BJ (cell line): ENCODE results near the gene EXOC7. TPM values are rescaled to one million over a fixed set of nuclear protein-coding genes. Genes with fewer than 3 reads are reported as not detected.

ENCODE experiments used
- CTCF ChIA-PET: fragments of 350-600 bp; formaldehyde crosslinking; extraction: SDS; loops from one replicate; lab custom pipeline; 2021; ENCODE audit warnings: antibody characterized with exemption, inconsistent platforms; lab: Yijun Ruan, JAX
- POLR2A ChIA-PET: fragments of 300-600 bp; sonication (Branson Sonifier 250); formaldehyde crosslinking; extraction: SDS; loops from one replicate; lab custom pipeline; 2021; ENCODE audit warnings: antibody characterized with exemption; lab: Charles Lee
- DNase-seq: peaks from one replicate; pipeline ENCODE4 v3.0.0-alpha.2; 2011; ENCODE audit warnings: low read depth
- H3K27me3 ChIP-seq: 2 replicates; pipeline ENCODE4 v1.6.0; 2011; ENCODE audit warnings: low read length; ENCODE audit not compliant: control insufficient read depth, insufficient read depth
- H3K36me3 ChIP-seq: 2 replicates; pipeline ENCODE4 v1.5.1; 2011; ENCODE audit warnings: low read length; ENCODE audit not compliant: control insufficient read depth, insufficient read depth
- H3K4me3 ChIP-seq: 2 replicates; pipeline ENCODE4 v1.5.1; 2011; ENCODE audit warnings: low read depth, mild to moderate bottlenecking, control low read depth, low read length
- CTCF ChIP-seq: IDR thresholded peaks from 2 replicates; pipeline ENCODE4 v1.5.1; 2011; ENCODE audit warnings: low read depth, mild to moderate bottlenecking, control low read depth, inconsistent platforms, low read length, moderate library complexity; ENCODE audit not compliant: insufficient read depth
- polyA plus RNA-seq: library from polyadenylated mRNA; depleted of rRNA; stranded (reverse); fragments of >200 nt; gene quantifications from 2 replicates; pipeline ENCODE4 v1.2.3, GENCODE V29; 2011

EXOC7 gene
- polyA plus RNA-seq, 1 experiment = 122 TPM

GRCh38 chr17:76123749-76124581 lies 20.4 kb upstream of the EXOC7 start:
- DNase-seq = no peak
- Histone ChIP-seq H3K36me3 (no peaks in the 10 kb centered on the region), H3K4me3 (no peak overlapping the region), H3K27me3 (no peaks in the 10 kb centered on the region)
- ChIA-PET CTCF (interaction anchor here (0.6 to 13.3 kb wide), 8 partner anchors 20 to 174 kb away, joined by 3 to 247 read pairs (median 4); partner anchors contain the start of gene EXOC7), POLR2A (no interaction called here)
- no peak for TF ChIP-seq CTCF

GRCh38 chr17:76123191-76123499 lies 19.6 kb upstream of the EXOC7 start:
- CTCF ChIA-PET = interaction anchor here (0.6 to 13.3 kb wide), 10 partner anchors 19 to 177 kb away, joined by 3 to 247 read pairs (median 4); partner anchors contain the start of gene EXOC7
- H3K27me3 ChIP-seq = no peaks in the 10 kb centered on the region
- H3K4me3 ChIP-seq = no peak overlapping the region
- no peak for TF ChIP-seq CTCF
- no peak for DNase-seq
- no peaks in the 10 kb centered on the region for H3K36me3 ChIP-seq
- POLR2A ChIA-PET = no interaction called here

DNA sequence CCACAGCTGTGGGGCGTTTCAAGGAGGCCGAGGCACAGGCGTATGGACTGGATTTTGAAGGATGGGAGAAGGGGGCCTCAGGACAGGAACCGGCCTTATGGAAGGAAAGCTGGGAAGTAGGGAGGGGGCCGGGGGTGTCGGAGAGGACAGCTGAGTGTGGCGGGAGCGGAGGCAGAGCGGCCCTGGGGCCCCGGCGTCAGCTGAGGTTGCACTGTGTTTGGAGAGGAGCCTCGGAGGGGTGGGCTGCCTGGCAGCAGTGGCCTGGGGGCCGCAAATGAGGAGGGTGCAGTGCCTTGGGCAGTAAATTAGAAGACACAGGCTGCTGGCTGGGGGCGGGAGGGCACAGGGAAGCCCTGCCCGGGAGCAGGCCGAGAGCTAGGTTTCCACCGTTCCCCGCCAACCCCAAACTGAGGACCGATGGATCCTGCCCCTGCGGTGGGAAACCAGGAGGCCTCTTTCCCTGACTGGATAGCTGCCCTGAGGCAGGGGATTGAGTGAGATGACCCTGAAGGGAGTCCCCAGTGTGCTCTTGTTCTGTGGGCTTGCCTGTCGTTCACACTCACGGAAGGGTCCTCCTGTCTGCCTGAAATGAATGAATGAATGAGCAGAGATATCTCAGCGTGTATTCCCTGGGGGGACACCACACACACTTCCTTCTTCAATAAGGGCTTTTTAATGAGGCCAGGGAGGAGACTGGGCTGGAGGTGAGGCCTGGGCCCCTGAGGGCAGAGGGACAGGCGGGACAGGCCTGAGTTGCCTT lies 19.0 kb upstream of the EXOC7 start:
- H3K27me3 ChIP-seq = no peaks in the 10 kb centered on the region
- TF ChIP-seq CTCF = no peak
- DNase-seq = no peak
- H3K4me3 ChIP-seq = no peak overlapping the region
- ChIA-PET POLR2A (no interaction called here), CTCF (interaction anchor here (0.7 to 13.3 kb wide), 12 partner anchors 17 to 178 kb away, joined by 3 to 247 read pairs (median 6); partner anchors contain the start of genes EXOC7 and FOXJ1)
- no peaks in the 10 kb centered on the region for H3K36me3 ChIP-seq

DNA sequence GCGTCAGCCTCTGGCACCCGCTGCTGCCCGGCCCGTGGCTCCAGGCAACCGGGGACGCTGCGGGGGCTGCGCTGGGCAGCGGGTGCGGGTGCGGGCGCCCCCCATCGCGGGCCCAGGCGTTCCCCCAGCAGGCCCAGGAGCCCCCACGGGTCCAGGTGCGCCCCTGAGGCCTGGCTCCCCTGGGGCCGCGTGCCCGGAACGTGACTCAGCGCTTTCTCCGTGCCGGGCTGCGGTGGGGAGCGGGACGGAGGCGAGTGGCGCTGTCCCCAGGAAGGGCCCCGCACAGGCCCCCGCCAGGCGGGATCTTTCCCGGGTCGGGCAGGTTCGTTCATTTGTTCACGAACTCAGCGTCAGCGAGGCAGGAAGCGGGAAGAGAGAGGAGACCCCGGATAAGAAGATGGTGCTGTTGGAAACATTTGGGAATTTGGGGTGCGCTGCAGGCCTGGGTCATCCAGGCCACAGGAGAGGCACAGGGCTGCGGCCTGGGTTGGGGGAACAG lies 18.4 kb upstream of the EXOC7 start:
- Histone ChIP-seq H3K27me3 (no peaks in the 10 kb centered on the region), H3K4me3 (peak overlapping the region; percentile 18), H3K36me3 (no peaks in the 10 kb centered on the region)
- CTCF ChIA-PET = interaction anchor here (0.7 to 13.3 kb wide), 25 partner anchors 10 to 178 kb away, joined by 3 to 247 read pairs (median 5); partner anchors contain the start of genes EXOC7 and FOXJ1
- DNase-seq = no peak
- TF ChIP-seq CTCF = no peak
- POLR2A ChIA-PET = no interaction called here

GRCh38 chr17:76120658-76121008 lies 17.0 kb upstream of the EXOC7 start:
- TF ChIP-seq CTCF = no peak
- no peak for DNase-seq
- ChIA-PET POLR2A (no interaction called here), CTCF (interaction anchor here (0.7 to 13.3 kb wide), 19 partner anchors 9 to 178 kb away, joined by 3 to 247 read pairs (median 5); partner anchors contain the start of genes EXOC7 and FOXJ1)
- H3K36me3 ChIP-seq = no peaks in the 10 kb centered on the region
- H3K27me3 ChIP-seq = no peaks in the 10 kb centered on the region
- H3K4me3 ChIP-seq = no peak overlapping the region
